ENCODE results near the gene PLD4.
"Not testable (repeated sequence)": the region's sequence is repeated elsewhere in the genome, so short reads cannot be mapped to it uniquely, and the experiment has no call there.

PLD4 gene

DNA sequence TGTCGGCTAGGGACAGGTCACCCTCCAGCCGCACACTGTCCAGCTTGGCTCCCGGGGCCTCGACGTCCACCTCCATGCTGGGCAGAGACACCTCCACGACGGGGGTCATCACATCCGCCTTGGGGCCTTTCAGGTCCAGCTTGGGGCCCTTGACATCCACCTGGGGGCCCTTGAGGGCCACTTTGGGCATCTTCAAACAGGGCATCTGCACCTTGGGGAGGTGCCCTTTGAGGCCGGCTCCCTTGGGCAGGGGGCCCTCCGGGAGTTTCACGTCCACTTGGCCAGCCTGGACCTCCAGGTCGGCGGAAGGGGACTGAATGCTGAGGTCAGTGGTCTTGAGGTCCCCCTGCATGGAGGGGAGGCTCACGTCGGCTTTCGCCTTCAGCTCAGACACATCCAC is 17.9 kb downstream of the PLD4 start:
- DNase-seq = no peak

DNA sequence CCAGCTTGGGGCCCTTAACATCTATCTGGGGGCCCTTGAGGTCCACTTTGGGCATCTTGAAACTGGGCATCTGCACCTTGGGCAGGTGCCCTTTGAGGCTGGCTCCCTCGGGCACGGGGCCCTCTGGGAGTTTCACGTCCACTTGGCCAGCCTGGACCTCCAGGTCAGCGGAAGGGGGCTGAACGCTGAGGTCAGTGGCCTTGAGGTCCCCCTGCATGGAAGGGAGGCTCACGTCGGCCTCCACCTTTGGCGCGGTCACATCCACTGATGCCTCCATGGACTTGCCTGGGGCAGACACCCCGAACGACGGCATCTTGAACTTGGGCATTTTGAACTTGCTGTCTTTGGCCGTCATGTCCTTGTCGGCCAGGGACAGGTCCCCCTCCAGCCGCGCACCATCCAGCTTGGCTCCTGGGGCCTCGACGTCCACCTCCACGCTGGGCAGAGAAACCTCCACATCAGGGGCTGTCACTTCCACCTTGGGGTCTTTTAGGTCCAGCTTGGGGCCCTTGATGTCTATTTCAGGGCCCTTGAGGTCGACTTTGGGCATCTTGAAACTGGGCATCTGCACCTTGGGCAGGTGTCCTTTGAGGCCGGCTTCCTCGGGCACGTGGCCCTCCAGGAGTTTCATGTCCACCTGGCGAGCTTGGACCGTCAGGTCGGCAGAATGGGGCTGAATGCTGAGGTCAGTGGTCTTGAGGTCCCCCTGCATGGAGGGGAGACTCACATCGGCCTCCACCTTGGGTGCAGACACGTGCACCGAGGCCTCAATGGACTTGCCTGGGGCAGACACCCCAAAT is 18.7 kb downstream of the PLD4 start:
- DNase-seq = not testable (repeated sequence)

DNA sequence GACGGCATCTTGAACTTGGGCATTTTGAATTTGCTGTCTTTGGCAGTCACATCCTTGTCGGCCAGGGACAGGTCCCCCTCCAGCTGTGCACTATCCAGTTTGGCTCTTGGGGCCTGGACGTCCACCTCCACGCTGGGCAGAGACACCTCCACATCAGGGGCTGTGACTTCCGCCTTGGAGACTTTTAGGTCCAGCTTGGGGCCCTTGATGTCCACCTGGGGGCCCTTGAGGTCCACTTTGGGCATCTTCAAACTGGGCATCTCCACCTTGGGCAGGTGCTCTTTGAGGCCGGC is 19.3 kb downstream of the PLD4 start:
- not testable (repeated sequence) for DNase-seq

DNA sequence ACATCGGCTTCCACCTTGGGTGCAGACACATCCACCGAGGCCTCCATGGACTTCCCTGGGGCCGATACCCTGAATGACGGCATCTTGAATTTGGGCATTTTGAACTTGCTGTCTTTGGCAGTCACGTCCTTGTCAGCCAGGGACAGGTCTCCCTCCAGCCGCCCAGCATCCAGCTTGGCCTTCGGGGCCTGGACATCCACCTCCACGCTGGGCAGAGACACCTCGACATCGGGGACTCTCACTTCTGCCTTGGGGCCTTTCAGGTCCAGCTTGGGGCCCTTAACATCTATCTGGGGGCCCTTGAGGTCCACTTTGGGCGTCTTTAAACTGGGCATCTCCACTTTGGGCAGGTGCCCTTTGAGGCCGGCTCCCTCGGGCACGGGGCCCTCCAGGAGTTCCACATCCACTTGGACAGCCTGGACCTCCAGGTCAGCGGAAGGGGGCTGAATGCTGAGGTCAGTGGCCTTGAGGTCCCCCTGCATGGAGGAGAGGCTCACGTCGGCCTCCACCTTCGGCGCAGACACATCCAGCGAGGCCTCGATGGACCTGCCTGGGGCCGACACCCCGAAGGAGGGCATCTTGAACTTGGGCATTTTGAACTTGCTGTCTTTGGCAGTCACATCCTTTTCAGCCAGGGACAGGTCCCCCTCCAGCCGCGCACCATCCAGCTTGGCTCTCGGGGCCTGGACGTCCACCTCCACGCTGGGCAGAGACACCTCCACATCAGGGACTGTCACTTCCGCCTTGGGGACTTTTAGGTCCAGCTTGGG is 19.9 kb downstream of the PLD4 start:
- DNase-seq = not testable (repeated sequence)

DNA sequence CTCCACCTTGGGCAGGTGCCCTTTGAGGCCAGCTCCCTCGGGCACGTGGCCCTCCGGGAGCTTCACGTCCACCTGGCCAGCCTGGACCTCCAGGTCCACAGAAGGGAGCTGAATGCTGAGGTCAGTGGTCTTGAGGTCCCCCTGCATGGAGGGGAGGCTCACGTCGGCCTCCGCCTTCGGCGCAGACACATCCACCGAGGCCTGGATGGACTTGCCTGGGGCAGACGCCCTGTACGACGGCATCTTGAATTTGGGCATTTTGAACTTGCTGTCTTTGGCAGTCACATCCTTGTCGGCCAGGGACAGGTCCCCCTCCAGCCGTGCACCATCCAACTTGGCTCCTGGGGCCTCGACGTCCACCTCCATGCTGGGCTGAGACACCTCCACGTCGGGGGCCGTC is 20.6 kb downstream of the PLD4 start:
- not testable (repeated sequence) for DNase-seq

DNA sequence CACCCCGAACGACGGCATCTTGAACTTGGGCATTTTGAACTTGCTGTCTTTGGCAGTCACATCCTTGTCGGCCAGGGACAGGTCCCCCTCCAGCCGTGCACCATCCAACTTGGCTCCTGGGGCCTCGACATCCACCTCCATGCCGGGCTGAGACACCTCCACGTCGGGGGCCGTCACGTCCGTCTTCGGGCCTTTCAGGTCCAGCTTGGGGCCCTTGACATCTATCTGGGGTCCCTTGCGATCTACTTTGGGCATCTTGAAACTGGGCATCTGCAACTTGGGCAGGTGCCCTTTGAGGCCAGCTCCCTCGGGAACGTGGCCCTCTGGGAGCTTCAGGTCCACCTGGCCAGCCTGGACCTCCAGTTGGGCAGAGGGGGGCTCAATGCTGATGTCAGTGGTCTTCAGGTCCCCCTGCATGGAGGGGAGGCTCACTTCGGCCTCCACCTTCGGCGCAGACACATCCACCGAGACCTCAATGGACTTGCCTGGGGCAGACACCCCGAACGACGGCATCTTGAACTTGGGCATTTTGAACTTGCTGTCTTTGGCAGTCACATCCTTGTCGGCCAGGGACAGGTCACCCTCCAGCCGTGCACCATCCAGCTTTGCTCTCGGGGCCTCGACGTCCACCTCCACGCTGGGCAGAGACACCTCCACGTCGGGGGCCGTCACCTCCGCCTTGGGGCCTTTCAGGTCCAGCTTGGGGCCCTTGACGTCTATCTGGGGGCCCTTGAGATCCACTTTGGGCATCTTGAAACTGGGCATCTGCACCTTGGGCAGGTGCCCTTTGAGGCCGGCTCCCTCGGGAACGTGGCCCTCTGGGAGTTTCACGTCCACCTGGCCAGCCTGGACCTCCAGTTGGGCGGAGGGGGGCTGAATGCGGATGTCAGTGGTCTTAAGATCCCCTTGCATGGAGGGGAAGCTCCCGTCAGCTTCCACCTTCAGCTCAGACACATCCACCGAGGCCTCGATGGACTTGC is 21.6 kb downstream of the PLD4 start:
- DNase-seq = not testable (repeated sequence)

DNA sequence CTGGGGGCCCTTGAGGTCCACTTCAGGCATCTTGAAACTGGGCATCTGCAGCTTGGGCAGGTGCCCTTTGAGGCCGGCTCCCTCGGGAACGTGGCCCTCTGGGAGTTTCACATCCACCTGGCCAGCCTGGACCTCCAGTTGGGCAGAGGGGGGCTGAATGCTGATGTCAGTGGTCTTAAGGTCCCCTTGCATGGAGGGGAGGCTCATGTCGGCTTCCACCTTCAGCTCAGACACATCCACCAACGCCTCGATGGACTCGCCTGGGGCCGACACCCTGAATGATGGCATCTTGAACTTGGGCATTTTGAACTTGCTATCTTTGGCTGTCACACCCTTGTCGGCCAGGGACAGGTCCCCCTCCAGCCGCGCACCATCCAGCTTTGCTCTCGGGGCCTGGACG is 22.5 kb downstream of the PLD4 start:
- DNase-seq = not testable (repeated sequence)

DNA sequence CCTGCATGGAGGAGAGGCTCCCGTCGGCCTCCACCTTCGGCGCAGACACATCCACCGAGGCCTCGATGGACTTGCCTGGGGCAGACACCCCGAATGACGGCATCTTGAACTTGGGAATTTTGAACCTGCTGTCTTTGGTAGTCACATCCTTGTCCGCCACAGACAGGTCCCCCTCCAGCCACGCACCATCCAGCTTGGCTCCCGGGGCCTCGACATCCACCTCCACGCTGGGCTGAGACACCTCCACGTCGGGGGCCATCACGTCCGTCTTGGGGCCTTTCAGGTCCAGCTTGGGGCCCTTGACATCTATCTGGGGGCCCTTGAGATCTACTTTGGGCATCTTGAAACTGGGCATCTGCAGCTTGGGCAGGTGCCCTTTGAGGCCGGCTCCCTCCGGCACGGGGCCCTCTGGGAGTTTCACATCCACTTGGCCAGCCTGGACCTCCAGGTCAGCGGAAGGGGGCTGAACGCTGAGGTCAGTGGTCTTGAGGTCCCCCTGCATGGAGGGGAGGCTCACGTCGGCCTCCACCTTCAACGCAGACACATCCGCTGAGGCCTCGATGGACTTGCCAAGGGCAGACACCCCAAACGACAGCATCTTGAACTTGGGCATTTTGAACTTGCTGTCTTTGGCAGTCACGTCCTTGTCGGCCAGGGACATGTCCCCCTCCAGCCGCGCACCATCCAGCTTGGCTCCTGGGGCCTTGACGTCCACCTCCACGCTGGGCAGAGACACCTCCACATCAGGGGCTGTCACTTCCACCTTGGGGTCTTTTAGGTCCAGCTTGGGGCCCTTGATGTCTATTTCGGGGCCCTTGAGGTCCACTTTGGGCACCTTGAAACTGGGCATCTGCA is 23.4 kb downstream of the PLD4 start:
- not testable (repeated sequence) for DNase-seq

DNA sequence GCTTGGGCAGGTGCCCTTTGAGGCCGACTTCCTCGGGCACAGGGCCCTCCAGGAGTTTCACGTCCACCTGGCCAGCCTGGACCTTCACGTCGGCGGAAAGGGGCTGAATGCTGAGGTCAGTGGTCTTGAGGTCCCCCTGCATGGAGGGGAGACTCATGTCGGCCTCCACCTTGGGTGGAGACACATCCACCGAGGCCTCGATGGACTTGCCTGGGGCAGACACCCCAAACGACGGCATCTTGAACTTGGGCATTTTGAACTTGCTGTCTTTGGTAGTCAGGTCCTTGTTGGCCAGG is 24.0 kb downstream of the PLD4 start:
- DNase-seq = no peak

DNA sequence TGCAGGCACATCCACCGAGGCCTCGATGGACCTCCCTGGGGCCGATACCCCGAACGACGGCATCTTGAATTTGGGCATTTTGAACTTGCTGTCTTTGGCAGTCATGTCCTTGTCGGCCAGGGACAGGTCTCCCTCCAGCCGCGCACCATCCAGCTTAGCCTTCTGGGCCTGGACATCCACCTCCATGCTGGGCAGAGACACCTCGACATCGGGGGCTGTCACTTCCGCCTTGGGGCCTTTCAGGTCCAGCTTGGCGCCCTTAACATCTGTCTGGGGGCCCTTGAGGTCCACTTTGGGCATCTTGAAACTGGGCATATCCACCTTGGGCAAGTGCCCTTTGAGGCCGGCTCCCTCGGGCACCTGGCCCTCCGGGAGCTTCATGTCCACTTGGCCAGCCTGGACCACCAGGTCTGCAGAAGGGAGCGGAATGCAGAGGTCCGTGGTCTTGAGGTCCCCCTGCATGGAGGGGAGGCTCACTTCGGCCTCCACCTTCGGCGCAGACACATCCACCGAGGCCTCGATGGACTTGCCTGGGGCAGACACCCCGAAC is 24.8 kb downstream of the PLD4 start:
- not testable (repeated sequence) for DNase-seq

DNA sequence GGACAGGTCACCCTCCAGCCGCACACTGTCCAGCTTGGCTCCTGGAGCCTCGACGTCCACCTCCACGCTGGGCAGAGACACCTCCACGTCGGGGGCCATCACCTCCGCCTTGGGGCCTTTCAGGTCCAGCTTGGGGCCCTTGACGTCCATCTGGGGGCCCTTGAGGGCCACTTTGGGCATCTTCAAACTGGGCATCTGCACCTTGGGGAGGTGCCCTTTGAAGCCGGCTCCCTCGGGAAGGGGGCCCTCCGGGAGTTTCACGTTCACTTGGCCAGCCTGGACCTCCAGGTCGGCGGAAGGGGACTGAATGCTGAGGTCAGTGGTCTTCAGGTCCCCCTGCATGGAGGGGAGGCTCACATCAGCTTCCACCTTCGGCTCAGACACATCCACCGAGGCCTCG is 25.3 kb downstream of the PLD4 start:
- DNase-seq = no peak

DNA sequence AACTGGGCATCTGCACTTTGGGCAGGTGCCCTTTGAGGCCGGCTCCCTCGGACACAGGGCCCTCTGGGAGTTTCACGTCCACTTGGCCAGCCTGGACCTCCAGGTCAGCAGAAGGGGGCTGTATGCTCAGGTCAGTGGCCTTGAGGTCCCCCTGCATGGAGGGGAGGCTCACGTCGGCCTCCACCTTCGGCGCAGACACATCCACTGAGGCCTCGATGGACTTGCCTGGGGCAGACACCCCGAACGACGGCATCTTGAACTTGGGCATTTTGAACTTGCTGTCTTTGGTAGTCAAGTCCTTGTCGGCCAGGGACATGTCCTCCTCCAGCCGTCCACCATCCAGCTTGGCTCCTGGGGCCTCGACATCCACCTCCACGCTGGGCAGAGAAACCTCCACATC is 26.0 kb downstream of the PLD4 start:
- DNase-seq = not testable (repeated sequence)

DNA sequence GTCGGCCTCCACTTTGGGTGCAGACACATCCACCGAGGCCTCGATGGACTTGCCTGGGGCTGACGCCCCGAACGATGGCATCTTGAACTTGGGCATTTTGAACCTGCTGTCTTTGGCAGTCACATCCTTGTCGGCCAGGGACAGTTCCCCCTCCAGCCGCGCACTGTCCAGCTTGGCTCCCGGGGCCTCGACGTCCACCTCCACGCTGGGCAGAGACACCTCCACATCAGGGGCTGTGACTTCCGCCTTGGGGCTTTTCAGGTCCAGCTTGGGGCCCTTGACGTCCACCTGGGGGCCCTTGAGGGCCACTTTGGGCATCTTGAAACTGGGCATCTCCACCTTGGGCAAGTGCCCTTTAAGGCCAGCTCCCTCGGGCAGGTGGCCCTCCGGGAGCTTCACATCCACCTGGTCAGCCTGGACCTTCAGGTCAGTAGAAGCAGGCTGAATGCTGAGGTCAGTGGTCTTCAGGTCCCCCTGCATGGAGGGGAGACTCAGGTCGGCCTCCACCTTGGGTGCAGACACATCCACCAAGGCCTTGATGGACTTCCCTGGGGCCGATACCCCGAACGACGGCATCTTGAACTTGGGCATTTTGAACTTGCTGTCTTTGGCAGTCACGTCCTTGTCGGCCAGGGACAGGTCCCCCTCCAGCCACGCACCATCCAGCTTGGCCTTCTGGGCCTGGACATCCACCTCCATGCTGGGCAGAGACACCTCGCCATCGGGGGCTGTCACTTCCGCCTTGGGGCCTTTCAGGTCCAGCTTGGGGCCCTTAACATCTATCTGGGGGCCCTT is 27.4 kb downstream of the PLD4 start:
- DNase-seq = not testable (repeated sequence)

DNA sequence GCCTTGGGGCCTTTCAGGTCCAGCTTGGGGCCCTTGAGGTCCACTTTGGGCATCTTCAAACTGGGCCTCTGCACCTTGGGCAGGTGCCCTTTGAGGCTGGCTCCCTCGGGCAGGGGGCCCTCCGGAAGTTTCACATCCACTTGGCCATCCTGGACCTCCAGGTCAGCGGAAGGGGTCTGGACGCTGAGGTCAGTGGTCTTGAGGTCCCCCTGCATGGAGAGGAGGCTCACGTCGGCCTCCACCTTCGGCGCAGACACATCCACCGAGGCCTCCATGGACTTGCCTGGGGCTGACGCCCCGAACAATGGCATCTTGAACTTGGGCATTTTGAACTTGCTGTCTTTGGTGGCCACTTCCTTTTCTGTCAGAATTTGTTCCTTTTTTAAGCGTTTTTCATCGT is 28.4 kb downstream of the PLD4 start:
- DNase-seq = no peak

DNA sequence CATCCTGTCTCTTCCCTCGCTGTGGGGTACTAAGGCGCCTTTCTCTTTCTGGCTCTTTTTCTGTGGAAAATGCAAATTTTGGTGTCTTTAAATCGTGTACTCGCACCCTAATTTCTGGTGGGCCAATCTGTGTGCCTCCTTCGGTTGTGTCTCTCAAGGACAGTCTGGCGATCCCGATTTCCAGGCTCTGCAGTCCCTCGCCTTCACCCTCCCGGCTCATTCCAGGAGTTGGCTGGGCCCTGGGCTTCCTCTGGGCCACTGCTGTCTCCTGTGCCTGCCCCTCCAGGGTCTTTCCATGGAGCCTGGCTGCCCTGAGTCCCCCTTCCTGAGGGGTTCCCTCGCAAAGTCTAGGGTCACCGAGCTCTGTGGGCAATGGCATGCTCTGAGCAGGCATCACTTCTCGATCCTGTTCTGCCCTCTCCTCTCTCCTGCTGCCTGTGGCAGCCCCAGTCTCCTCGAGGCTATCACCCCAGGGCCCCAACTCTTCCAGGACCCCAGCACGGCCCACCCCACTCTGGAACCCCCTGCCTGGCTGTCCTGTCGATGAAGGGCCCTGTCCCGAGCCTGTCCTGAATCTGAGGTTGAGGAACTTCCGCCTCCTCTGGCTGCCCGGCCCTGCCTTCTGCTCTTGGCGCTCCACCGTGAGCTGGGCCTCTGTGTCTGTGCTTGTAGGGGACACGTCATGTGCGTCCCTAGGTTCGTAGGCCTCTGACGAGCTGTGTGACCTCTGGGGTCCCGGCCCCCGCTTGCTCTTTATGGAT is 29.4 kb downstream of the PLD4 start:
- no peak for DNase-seq

DNA sequence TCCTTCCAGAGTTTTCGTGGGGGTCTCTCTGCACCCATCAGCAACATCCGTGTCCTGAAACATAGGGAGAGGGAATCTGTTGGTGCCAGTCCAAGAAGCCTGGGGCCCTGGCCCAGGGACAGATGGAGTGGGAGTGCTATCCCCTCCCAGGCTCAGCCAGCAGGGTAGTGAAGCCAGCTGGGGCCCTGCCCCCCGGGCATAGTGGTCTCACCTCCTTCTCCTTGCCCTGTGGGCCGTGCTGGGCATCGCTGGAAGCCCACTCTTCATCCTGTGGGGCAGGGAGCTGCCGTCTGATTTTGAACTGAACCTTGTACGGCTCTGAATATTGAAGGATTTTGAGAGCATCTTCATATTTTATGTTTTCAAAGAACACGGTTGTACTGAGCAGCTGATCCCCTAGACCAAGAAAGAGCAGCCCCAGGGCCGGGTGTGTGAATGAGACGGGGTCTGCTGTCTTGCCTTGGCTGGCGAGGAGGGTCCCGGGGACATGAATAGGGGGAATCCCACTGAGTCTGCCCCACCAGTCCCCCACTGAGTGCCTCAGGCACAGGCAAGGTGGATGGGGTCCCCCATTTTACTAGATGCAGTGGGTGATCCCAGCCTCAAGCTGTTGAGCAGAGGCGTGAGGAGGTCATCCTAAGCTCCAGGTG is 30.2 kb downstream of the PLD4 start:
- no peak for DNase-seq

DNA sequence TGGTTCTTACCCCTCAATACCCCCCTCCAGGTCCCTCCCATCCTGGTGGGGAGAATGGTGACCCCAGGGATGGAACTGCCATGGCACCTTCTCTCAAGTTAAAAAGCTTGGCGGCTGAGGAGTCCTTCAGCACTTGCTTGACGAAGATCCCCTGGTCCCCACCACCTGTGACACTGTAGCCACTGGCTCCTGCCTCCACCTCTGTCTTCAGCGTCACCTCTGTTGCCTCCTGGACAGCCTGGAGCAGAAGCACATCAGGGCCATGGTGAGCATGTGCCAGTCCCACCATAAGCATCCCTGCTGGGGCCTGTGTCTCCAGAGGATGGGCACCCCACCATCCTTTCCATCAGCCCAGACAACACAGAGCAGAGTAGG is 30.7 kb downstream of the PLD4 start:
- DNase-seq = no peak

DNA sequence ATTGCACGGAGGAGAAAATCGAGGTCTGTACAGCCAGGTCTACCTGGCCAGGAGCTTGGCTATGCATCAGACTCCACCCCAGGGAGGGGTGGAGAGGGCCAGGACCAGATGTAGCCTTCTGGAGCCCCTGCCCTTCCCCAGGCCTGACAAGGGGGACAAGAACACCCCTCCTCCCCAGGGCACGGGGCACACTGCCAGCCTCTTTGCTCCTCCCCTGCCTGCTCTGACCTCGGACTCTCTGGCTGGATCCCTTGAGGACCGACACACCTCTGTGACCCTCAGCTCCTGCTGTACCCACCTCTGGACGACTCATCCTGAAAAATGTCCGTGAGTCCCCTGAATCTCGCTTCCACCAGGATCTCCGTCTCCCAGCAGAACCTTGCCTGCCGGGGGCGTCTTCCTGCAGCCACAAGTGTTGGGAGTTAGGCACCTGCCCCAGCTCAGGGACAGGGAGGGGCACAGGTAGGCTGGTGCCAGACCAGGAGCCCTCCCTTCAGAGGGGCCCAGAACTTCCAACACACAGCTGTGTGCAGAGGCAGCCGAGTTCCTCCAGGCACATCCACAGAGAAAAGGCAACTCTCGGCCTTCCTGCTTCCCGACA is 31.7 kb downstream of the PLD4 start:
- DNase-seq = no peak
